ENCODE results near the gene MOV10.

GRCh38 chr1:112636056-112636455, 38.4 kb upstream of the MOV10 start:
- TF ChIP-seq POLR2A (IDR thresholded peaks at IDR 0.05) (no peak), CTCF (IDR thresholded peaks at IDR 0.05) (no peak)

Data from transverse colon (tissue), 3 donors.